Thyroid gland (tissue), 4 donors: ENCODE results near the gene CACNB1. TPM values are rescaled to one million over a fixed set of nuclear protein-coding genes. Genes with fewer than 3 reads are reported as not detected.
"Not testable (repeated sequence)": the region's sequence is repeated elsewhere in the genome, so short reads cannot be mapped to it uniquely, and the experiment has no call there.

Experiments
- DNase-seq, 2 donors: peaks; one replicate each; pipeline ENCODE4 v3.0.0-alpha.2; 2019
- H3K27ac ChIP-seq, 3 donors: fragments of 200-600 bp; sonication (generic); 1 replicate in 2 of 3; 2 replicates in 1 of 3; pipeline ENCODE4 v1.5.1; 2016 to 2019; ENCODE audit warnings: mild to moderate bottlenecking in 1 of 3, moderate library complexity in 1 of 3
- H3K27me3 ChIP-seq: fragments of 200-600 bp; sonication (generic); one replicate; pipeline ENCODE4 v1.5.1; 2019
- H3K36me3 ChIP-seq, 2 donors: fragments of 200-600 bp; sonication (generic); one replicate each; pipeline ENCODE4 v1.5.1; 2016 to 2019
- H3K4me1 ChIP-seq, 2 donors: fragments of 200-600 bp; sonication (generic); one replicate each; pipeline ENCODE4 v1.5.1; 2017 to 2019
- H3K4me3 ChIP-seq, 3 donors: fragments of 200-600 bp; sonication (generic); replicated peaks in 1 of 3; 1 replicate in 2 of 3; 2 replicates in 1 of 3; pipeline ENCODE4 v1.5.1; 2016; ENCODE audit warnings: mild to moderate bottlenecking in 1 of 3
- H3K9me3 ChIP-seq: fragments of 200-600 bp; sonication (generic); one replicate; pipeline ENCODE4 v1.5.1; 2017
- CTCF ChIP-seq, 6 experiments: fragments of 200-600 bp in 3 of 6; fragments of 450-650 bp in 3 of 6; sonication (generic) in 3 of 6; IDR thresholded peaks; one replicate each; pipeline ENCODE4 v1.5.1; 2016 to 2019; ENCODE audit warnings: antibody characterized with exemption in 6 of 6, mild to moderate bottlenecking in 2 of 6, inconsistent platforms in 1 of 6, moderate library complexity in 1 of 6
- POLR2A ChIP-seq, 2 donors: fragments of 450-650 bp; IDR thresholded peaks; one replicate each; pipeline ENCODE4 v1.6.1; 2017; ENCODE audit warnings: antibody characterized with exemption in 2 of 2, mild to moderate bottlenecking in 2 of 2, moderate library complexity in 1 of 2
- WGBS, 2 donors: methylation state at CpG; one replicate each; pipeline ENCODE4 v1.1.5; 2017; 5-methylcytosine and 5-hydroxymethylcytosine counted together
- intact Hi-C: fragments of 100-400 bp; cut with DNase I; formaldehyde crosslinking; loops from one replicate; pipeline ENCODE4 v1.15.1; 2023
- total RNA-seq, 4 donors: library from RNA; depleted of rRNA; stranded (reverse); fragments of >200 nt; gene quantifications; one replicate each; pipeline ENCODE4 v1.2.3, GENCODE V29; 2016

CACNB1 gene
- total RNA-seq, 4 donors from 2014 or later = 5.8 to 10.1 (median 7.8) TPM

- intact Hi-C loops = no loop called here
- no peaks in the 10 kb centered on the region for H3K9me3 ChIP-seq
- 64 to 80% methylated on average over 7 of the region's 7 CpGs for WGBS, 2 donors
Measured at GRCh38 chr17:39132192-39132610, 65.3 kb downstream of the CACNB1 start.

GRCh38 chr17:39131616-39132015 lies 65.9 kb downstream of the CACNB1 start:
- Histone ChIP-seq H3K9me3 (no peaks in the 10 kb centered on the region), H3K4me3 (no peak overlapping the region), H3K36me3 (no peaks in the 10 kb centered on the region), H3K27me3 (no peaks in the 10 kb centered on the region), H3K27ac (no peak overlapping the region), H3K4me1 (no peaks in the 10 kb centered on the region)
- no peak for TF ChIP-seq CTCF (IDR thresholded peaks at IDR 0.05)
- TF ChIP-seq POLR2A (IDR thresholded peaks at IDR 0.05) = no peak
- intact Hi-C loops = no loop called here
- DNase-seq = no peak
- 73 to 77% methylated on average over 6 of the region's 6 CpGs for WGBS, 2 donors

More at GRCh38 chr17:39132192-39132610, 65.3 kb downstream of the CACNB1 start:
- Histone ChIP-seq H3K36me3 (no peaks in the 10 kb centered on the region), H3K4me3 (no peak overlapping the region), H3K4me1 (no peaks in the 10 kb centered on the region), H3K27me3 (no peaks in the 10 kb centered on the region), H3K27ac (no peak overlapping the region)
- TF ChIP-seq POLR2A (IDR thresholded peaks at IDR 0.05) (no peak), CTCF (IDR thresholded peaks at IDR 0.05) (no peak)
- DNase-seq = peak in 1 of 2 donors; percentile 12

GRCh38 chr17:39130205-39130604 lies 67.3 kb downstream of the CACNB1 start:
- intact Hi-C loops = no loop called here
- Histone ChIP-seq H3K9me3 (no peaks in the 10 kb centered on the region), H3K36me3 (no peaks in the 10 kb centered on the region), H3K27me3 (no peaks in the 10 kb centered on the region), H3K27ac (no peak overlapping the region), H3K4me3 (no peak overlapping the region), H3K4me1 (no peaks in the 10 kb centered on the region)
- 87 to 91% methylated on average over 3 of the region's 3 CpGs for WGBS, 2 donors
- DNase-seq = no peak
- TF ChIP-seq CTCF (IDR thresholded peaks at IDR 0.05) (no peak), POLR2A (IDR thresholded peaks at IDR 0.05) (no peak)

- H3K4me1 ChIP-seq, intact Hi-C loops, H3K36me3 ChIP-seq, H3K27me3 ChIP-seq, H3K27ac ChIP-seq, H3K4me3 ChIP-seq, H3K9me3 ChIP-seq, DNase-seq: not testable (repeated sequence)
- 78 to 82% methylated on average over 6 of the region's 6 CpGs for WGBS, 2 donors
Measured at GRCh38 chr17:39129544-39129943, 67.9 kb downstream of the CACNB1 start.

GRCh38 chr17:39126436-39126835 lies 71.0 kb downstream of the CACNB1 start:
- 63 to 71% methylated on average over 6 of the region's 6 CpGs for WGBS, 2 donors
- DNase-seq = no peak
- no peak for TF ChIP-seq POLR2A (IDR thresholded peaks at IDR 0.05)
- no peak for TF ChIP-seq CTCF (IDR thresholded peaks at IDR 0.05)
- H3K27ac ChIP-seq = no peak overlapping the region
- no peak overlapping the region for H3K4me3 ChIP-seq
- H3K9me3 ChIP-seq = no peaks in the 10 kb centered on the region
- no peaks in the 10 kb centered on the region for H3K4me1 ChIP-seq
- intact Hi-C loops = no loop called here
- H3K36me3 ChIP-seq = no peaks in the 10 kb centered on the region
- no peaks in the 10 kb centered on the region for H3K27me3 ChIP-seq
